ENCODE data around the gene SENP2. TPM values are rescaled to one million over a fixed set of nuclear protein-coding genes. Genes with fewer than 3 reads are reported as not detected.

SENP2 gene
- total and polyA plus RNA-seq, 10 of the 15 experiments (the other 5 are each of a cell fraction or from before 2014, with no cell fraction given), result 9.0 to 42.7 (median 25.1) TPM

DNA sequence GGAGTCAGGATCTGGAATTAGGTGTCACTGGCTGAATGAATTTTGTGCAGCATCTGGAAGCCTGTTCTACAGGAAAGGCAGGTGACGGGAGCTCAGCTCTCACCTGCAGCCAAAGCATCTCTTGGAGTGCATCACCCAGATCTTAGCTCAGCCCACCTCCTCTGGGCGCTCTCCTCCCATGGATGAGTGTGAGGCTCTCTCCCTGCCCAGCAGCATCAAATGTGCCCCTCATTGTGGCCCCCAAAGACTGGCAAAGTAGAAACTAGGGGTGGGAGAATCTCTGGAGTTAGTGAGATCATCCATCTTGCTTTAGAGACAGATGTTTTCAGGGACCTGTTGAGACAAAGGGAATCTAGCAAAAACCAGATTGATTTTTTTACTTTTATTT lies 68.7 kb downstream of the SENP2 start (continued):
- TF ChIP-seq, protein P1, sequence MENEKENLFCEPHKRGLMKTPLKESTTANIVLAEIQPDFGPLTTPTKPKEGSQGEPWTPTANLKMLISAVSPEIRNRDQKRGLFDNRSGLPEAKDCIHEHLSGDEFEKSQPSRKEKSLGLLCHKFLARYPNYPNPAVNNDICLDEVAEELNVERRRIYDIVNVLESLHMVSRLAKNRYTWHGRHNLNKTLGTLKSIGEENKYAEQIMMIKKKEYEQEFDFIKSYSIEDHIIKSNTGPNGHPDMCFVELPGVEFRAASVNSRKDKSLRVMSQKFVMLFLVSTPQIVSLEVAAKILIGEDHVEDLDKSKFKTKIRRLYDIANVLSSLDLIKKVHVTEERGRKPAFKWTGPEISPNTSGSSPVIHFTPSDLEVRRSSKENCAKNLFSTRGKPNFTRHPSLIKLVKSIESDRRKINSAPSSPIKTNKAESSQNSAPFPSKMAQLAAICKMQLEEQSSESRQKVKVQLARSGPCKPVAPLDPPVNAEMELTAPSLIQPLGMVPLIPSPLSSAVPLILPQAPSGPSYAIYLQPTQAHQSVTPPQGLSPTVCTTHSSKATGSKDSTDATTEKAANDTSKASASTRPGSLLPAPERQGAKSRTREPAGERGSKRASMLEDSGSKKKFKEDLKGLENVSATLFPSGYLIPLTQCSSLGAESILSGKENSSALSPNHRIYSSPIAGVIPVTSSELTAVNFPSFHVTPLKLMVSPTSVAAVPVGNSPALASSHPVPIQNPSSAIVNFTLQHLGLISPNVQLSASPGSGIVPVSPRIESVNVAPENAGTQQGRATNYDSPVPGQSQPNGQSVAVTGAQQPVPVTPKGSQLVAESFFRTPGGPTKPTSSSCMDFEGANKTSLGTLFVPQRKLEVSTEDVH (IDR thresholded peaks at IDR 0.05; ENCODE audit: low read depth, partially characterized antibody), result no peak
- no peak for TF ChIP-seq SMC3 (IDR thresholded peaks at IDR 0.05; ENCODE audit: borderline replicate concordance, low read length)
- no peak for TF ChIP-seq MEF2B (IDR thresholded peaks at IDR 0.05; ENCODE audit: partially characterized antibody, poor library complexity, severe bottlenecking)
- TF ChIP-seq BMI1 (IDR thresholded peaks at IDR 0.05; ENCODE audit: borderline replicate concordance), result no peak
- TF ChIP-seq DPF2 (IDR thresholded peaks at IDR 0.05), result no peak

DNA sequence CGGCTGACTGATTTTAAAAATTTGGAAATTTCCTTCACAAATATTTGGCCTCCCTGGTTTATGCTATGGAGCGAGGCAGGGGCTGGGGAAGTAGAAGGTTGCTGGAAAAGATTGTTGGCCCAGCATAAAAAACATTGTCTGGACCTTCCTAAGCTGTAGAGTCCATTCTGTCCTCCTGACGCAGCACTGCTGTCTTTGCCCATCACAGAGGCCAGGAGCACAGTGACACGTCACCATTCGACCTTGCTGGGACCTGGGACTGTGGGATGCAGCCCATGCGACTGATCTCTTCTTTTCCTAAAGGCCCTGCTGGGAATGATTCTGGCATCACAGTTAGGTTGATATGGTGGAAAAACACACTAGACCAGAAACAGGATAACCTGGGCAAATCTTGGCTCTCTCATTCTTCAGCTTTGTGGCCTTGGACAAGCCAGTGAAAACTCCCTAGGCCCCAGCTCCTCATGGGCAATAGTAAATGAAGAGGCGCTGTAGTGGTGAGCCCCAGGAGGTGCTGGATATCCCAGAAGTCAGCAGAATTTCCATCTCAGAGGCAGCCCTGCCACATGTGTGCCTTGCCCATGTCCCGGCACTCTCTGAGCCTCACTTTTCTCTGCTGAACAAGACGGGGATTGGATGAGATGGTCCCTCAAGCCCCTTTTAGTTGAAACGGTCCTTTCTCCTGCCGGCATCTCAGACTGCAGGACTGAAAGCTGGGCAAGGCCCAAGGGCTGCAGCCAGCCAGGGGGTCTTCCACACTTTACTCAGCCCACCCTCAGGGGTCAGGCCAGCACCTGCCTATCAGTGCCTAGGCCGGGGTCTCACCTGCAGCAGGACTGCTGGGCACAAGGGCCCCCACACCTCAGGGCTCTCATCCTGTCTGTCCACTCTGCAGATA lies 69.6 kb downstream of the SENP2 start:
- CTCF ChIA-PET, result interaction anchor here (7.1 kb wide), 1 partner anchor 109 kb away, joined by 198 read pairs; no protein-coding TSS in a partner anchor
- Histone ChIP-seq H3K27ac (ENCODE audit: control insufficient read depth, insufficient read depth) (no peak overlapping the region), H4K20me1 (ENCODE audit: control insufficient read depth, insufficient read depth) (no peaks in the 10 kb centered on the region), H3K79me2 (ENCODE audit: control insufficient read depth, insufficient read depth, low read length) (no peaks in the 10 kb centered on the region), H3K4me1 (ENCODE audit: control insufficient read depth, insufficient read depth, low read length) (no peaks in the 10 kb centered on the region), H3K9me3 (replicated peaks; ENCODE audit: control insufficient read depth, insufficient read depth, low read length) (no peaks in the 10 kb centered on the region), H3K27me3 (replicated peaks in 1 of 2; ENCODE audit: control insufficient read depth in 2 of 2, insufficient read depth in 2 of 2, low read length in 1 of 2) (peaks cover 2 to 3% of the 10 kb centered on the region in 2 experiments; a peak in 3 of 4 replicates), H2AFZ (ENCODE audit: control insufficient read depth, low read depth, low read length) (no peak overlapping the region), H3K4me3 (no peak overlapping the region), H3K4me2 (ENCODE audit: control insufficient read depth, insufficient read depth) (no peak overlapping the region), H3K9ac (ENCODE audit: control insufficient read depth, insufficient read depth, low read length) (no peak overlapping the region), H3K36me3 (ENCODE audit: control insufficient read depth in 2 of 2, insufficient read depth in 2 of 2, low read length in 1 of 2) (no peaks in the 10 kb centered on the region)
- no peak for DNase-seq (ENCODE audit: low read depth, low spot score)
- SMC1A ChIA-PET (ENCODE audit: uncharacterized antibody, unreplicated experiment), result no interaction called here
- WGBS (ENCODE audit: insufficient coverage, insufficient replicate concordance, low lambda C conversion rate, missing lambda C conversion rate), result 30% methylated on average over 12 of the region's 12 CpGs
- no TSS peak for BruUV-seq (replicated peaks)
- in situ Hi-C loops (cut with MboI), result no loop called here
- no peak for FAIRE-seq
- POLR2A ChIA-PET, result interaction anchor here (0.6 kb wide), 1 partner anchor 241 kb away, joined by 4 read pairs; no protein-coding TSS in a partner anchor
- intact Hi-C loops (cut with micrococcal nuclease; ENCODE audit: unreplicated experiment), result no loop called here
- RAD21 ChIA-PET (ENCODE audit: unreplicated experiment), result no interaction called here
- ATAC-seq, result no peak
- TF ChIP-seq, protein P2, sequence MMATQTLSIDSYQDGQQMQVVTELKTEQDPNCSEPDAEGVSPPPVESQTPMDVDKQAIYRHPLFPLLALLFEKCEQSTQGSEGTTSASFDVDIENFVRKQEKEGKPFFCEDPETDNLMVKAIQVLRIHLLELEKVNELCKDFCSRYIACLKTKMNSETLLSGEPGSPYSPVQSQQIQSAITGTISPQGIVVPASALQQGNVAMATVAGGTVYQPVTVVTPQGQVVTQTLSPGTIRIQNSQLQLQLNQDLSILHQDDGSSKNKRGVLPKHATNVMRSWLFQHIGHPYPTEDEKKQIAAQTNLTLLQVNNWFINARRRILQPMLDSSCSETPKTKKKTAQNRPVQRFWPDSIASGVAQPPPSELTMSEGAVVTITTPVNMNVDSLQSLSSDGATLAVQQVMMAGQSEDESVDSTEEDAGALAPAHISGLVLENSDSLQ (IDR thresholded peaks at IDR 0.05), result no peak
- TF ChIP-seq, protein P3, sequence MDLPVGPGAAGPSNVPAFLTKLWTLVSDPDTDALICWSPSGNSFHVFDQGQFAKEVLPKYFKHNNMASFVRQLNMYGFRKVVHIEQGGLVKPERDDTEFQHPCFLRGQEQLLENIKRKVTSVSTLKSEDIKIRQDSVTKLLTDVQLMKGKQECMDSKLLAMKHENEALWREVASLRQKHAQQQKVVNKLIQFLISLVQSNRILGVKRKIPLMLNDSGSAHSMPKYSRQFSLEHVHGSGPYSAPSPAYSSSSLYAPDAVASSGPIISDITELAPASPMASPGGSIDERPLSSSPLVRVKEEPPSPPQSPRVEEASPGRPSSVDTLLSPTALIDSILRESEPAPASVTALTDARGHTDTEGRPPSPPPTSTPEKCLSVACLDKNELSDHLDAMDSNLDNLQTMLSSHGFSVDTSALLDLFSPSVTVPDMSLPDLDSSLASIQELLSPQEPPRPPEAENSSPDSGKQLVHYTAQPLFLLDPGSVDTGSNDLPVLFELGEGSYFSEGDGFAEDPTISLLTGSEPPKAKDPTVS (IDR thresholded peaks at IDR 0.05; ENCODE audit: low read depth, low read length), result no peak
- TF ChIP-seq, protein P1 (IDR thresholded peaks at IDR 0.05; ENCODE audit: low read depth, partially characterized antibody), result no peak
- no peak for TF ChIP-seq SUZ12 (IDR thresholded peaks at IDR 0.05; ENCODE audit: unreplicated experiment)

Measured in GM12878 (cell line).